ENCODE measurements around the gene PDE3B. TPM values are rescaled to one million over a fixed set of nuclear protein-coding genes. Genes with fewer than 3 reads are reported as not detected.

PDE3B gene
- total and polyA plus RNA-seq, 9 of the 15 experiments (the other 6 are each of a cell fraction or from before 2014, with no cell fraction given): 2.3 to 22.5 (median 12.2) TPM

DNA sequence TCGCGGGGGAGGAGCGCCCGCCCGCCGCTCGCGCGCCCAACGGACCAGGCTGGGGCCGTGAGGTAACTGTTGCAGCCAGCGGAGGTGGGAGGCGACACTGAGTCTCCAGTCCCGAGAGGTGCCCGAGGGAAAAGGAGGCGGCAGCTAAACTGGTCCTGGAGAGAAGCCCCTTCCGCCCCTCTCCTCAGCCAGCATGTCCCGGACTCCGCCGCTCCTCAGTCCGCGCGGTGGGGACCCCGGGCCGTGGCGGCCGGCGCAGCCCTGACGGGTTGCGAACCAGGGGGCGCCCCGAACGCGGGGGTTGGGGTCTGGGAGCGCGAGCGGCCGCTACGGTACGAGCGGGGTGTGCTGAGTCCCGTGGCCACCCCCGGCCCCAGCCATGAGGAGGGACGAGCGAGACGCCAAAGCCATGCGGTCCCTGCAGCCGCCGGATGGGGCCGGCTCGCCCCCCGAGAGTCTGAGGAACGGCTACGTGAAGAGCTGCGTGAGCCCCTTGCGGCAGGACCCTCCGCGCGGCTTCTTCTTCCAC is at the start of gene PDE3B (continued):
- TF ChIP-seq PTRF (tag; IDR thresholded peaks at IDR 0.05): no peak
- TF ChIP-seq, protein P1, sequence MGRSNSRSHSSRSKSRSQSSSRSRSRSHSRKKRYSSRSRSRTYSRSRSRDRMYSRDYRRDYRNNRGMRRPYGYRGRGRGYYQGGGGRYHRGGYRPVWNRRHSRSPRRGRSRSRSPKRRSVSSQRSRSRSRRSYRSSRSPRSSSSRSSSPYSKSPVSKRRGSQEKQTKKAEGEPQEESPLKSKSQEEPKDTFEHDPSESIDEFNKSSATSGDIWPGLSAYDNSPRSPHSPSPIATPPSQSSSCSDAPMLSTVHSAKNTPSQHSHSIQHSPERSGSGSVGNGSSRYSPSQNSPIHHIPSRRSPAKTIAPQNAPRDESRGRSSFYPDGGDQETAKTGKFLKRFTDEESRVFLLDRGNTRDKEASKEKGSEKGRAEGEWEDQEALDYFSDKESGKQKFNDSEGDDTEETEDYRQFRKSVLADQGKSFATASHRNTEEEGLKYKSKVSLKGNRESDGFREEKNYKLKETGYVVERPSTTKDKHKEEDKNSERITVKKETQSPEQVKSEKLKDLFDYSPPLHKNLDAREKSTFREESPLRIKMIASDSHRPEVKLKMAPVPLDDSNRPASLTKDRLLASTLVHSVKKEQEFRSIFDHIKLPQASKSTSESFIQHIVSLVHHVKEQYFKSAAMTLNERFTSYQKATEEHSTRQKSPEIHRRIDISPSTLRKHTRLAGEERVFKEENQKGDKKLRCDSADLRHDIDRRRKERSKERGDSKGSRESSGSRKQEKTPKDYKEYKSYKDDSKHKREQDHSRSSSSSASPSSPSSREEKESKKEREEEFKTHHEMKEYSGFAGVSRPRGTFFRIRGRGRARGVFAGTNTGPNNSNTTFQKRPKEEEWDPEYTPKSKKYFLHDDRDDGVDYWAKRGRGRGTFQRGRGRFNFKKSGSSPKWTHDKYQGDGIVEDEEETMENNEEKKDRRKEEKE (IDR thresholded peaks at IDR 0.05; ENCODE audit: borderline replicate concordance in 1 of 2, control insufficient read depth in 1 of 2, low read depth in 2 of 2, low read length in 1 of 2): 0 out of 4 replicates have a peak, but pooled peaks of 1 of the 2 experiments have one; percentile 30
- TF ChIP-seq BCOR (IDR thresholded peaks at IDR 0.05): 0 out of 2 replicates have a peak, but pooled peaks have one; percentile 17
- TF ChIP-seq NRF1 (conservative IDR thresholded peaks at IDR 0.05 in 1 of 2, IDR thresholded peaks at IDR 0.05 in 1 of 2): peak in 1 of 2 experiments; percentile 50; a peak in 2 of 4 replicates
- TF ChIP-seq ASH1L (IDR thresholded peaks at IDR 0.05; ENCODE audit: borderline replicate concordance, low read depth, partially characterized antibody): no peak
- peak; percentile 55; the same call in 1 of the 2 replicates for TF ChIP-seq SP1 (CRISPR knock-in tag; IDR thresholded peaks at IDR 0.05)
- TF ChIP-seq TEAD1 (CRISPR knock-in tag; IDR thresholded peaks at IDR 0.05): peak in 1 of 2 experiments; percentile 36; a peak in 1 of 4 replicates
- TF ChIP-seq ZBTB7A (IDR thresholded peaks at IDR 0.05; ENCODE audit: borderline replicate concordance, control insufficient read depth, low read depth, low read length): peak; percentile 93; the same call in 1 of the 2 replicates
- TF ChIP-seq ZEB2 (IDR thresholded peaks at IDR 0.05): 0 out of 2 replicates have a peak, but pooled peaks have one; percentile 32
- TF ChIP-seq, protein P2, sequence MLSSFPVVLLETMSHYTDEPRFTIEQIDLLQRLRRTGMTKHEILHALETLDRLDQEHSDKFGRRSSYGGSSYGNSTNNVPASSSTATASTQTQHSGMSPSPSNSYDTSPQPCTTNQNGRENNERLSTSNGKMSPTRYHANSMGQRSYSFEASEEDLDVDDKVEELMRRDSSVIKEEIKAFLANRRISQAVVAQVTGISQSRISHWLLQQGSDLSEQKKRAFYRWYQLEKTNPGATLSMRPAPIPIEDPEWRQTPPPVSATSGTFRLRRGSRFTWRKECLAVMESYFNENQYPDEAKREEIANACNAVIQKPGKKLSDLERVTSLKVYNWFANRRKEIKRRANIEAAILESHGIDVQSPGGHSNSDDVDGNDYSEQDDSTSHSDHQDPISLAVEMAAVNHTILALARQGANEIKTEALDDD (IDR thresholded peaks at IDR 0.05): no peak
- TF ChIP-seq, protein P3, sequence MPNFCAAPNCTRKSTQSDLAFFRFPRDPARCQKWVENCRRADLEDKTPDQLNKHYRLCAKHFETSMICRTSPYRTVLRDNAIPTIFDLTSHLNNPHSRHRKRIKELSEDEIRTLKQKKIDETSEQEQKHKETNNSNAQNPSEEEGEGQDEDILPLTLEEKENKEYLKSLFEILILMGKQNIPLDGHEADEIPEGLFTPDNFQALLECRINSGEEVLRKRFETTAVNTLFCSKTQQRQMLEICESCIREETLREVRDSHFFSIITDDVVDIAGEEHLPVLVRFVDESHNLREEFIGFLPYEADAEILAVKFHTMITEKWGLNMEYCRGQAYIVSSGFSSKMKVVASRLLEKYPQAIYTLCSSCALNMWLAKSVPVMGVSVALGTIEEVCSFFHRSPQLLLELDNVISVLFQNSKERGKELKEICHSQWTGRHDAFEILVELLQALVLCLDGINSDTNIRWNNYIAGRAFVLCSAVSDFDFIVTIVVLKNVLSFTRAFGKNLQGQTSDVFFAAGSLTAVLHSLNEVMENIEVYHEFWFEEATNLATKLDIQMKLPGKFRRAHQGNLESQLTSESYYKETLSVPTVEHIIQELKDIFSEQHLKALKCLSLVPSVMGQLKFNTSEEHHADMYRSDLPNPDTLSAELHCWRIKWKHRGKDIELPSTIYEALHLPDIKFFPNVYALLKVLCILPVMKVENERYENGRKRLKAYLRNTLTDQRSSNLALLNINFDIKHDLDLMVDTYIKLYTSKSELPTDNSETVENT (CRISPR knock-in tag; IDR thresholded peaks at IDR 0.05): peak; percentile 57; the same call in 1 of the 2 replicates
- no peak for TF ChIP-seq ATF1 (CRISPR knock-in tag; IDR thresholded peaks at IDR 0.05)
- peak; percentile 31; the same call in 1 of the 2 replicates for TF ChIP-seq ATF1 (tag; IDR thresholded peaks at IDR 0.05)
- TF ChIP-seq MBD2 (IDR thresholded peaks at IDR 0.05; ENCODE audit: borderline replicate concordance, low read depth): 0 out of 2 replicates have a peak, but pooled peaks have one; percentile 15
- no peak for TF ChIP-seq FIP1L1 (IDR thresholded peaks at IDR 0.05; ENCODE audit: low read depth, low read length, poor library complexity, severe bottlenecking)
- TF ChIP-seq ZBTB1 (CRISPR knock-in tag; IDR thresholded peaks at IDR 0.05; ENCODE audit: borderline replicate concordance, low read depth): peak; percentile 74
- TF ChIP-seq TCF3 (CRISPR knock-in tag; IDR thresholded peaks at IDR 0.05): no peak
- TF ChIP-seq IFI16 (CRISPR knock-in tag; IDR thresholded peaks at IDR 0.05): no peak
- TF ChIP-seq, protein P4, sequence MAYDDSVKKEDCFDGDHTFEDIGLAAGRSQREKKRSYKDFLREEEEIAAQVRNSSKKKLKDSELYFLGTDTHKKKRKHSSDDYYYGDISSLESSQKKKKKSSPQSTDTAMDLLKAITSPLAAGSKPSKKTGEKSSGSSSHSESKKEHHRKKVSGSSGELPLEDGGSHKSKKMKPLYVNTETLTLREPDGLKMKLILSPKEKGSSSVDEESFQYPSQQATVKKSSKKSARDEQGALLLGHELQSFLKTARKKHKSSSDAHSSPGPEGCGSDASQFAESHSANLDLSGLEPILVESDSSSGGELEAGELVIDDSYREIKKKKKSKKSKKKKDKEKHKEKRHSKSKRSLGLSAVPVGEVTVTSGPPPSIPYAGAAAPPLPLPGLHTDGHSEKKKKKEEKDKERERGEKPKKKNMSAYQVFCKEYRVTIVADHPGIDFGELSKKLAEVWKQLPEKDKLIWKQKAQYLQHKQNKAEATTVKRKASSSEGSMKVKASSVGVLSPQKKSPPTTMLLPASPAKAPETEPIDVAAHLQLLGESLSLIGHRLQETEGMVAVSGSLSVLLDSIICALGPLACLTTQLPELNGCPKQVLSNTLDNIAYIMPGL (CRISPR knock-in tag; IDR thresholded peaks at IDR 0.05): peak; percentile 90; the same call in 1 of the 2 replicates
- 0 out of 2 replicates have a peak, but pooled peaks have one; percentile 24 for TF ChIP-seq XRCC5 (IDR thresholded peaks at IDR 0.05; ENCODE audit: low read depth, low read length)

All from K562 (cell line).